GM21825 (cell line): ENCODE data around the gene RBMS1.
A peak's percentile ranks its signal among the peaks of the same experiment; 100 is the strongest.

ENCODE experiments used
- ATAC-seq: cut with Tn5 transposase; IDR thresholded peaks from one replicate; pipeline ENCODE4 v1.9.1; 2021; ENCODE audit warnings: mild to moderate bottlenecking, moderate library complexity; ENCODE audit not compliant: unreplicated experiment

Gene RBMS1

DNA sequence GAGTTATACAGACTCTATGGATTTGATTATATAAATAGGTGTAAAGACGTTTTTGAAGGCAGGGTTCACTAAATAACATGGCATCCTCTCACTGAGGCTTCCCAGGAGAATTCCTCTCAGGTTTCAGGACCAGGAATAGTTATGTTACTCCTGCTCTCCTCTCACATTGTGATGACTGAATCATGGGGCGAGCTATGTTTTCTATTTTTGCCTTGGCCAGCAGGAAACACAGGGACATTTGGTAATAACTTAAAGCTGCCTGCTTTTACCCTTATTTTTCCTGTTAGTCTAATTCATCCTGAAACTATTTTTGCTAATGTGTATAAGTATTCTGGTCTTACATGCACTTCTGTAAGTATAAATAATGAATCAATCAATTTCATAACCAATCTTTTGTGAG, 178.3 kb downstream of the RBMS1 start:
- ATAC-seq = no peak

DNA sequence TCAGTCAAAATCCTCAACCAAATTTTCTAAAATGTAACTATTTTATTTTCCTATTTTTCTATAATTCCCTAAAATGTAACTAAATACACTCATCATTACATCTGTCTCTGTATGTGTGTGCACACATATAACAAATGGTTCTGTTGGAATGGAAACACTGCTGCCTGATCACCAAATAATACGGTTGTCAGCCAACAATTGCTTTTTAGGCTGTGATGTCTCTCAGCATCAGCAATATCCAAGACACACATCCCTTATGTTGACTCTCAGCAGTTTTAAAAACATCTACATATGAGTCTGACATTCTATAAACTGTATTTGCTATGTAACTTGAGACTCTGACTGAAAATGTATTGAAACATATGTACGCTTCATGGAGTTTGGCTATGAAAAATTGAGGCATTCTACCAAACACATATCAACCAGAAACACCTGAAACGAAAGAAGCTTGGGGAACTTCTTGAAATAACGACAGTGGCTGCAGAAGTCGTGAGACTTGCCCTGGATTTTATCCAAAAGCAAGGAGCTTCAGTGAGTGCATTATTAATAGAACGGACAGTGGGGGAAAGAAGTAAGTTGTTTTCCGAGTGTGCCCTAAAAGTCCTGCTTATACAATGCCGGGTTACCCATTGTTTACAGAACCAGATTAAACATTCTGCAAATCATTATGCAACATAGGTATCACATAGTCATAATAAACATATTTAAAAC, 183.3 kb downstream of the RBMS1 start:
- ATAC-seq = no peak

DNA sequence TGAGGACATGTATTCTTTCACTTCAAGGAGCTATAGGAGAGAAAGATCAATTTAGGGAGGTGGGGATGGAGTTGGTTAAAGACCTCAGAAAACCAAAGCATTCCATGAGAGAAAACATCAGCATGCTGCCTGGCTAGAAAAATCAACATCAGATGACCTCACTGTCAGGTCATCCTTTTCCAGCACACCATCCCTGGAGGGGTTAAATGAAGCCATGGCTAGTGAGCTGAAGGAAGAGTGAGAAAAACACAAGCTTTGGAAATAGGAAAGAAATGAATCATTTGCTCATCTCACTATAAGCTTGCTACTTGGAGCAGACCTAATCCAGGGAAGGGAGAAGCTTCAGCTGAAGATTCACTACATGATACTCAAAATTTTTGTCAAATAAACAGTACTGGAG, 184.0 kb downstream of the RBMS1 start:
- ATAC-seq = no peak

DNA sequence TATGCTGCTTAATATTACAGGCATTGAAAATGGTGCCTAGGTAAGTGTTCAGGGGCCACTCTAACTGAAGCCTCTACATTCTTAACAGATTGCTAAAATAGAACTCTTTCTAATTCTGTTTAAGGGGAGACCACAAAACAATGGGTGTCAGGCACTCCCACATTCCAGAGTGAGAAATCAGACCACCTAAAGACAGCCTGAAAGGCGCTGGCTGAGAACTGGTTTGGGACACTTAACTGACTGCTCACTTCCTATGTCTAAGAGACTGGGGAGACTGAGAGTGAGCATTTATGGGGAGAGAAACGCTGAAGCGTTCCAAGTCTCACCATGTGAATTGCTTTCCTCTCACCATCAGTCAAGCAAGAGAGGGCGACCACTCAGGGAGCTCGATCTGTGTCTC, 184.7 kb downstream of the RBMS1 start:
- no peak for ATAC-seq

DNA sequence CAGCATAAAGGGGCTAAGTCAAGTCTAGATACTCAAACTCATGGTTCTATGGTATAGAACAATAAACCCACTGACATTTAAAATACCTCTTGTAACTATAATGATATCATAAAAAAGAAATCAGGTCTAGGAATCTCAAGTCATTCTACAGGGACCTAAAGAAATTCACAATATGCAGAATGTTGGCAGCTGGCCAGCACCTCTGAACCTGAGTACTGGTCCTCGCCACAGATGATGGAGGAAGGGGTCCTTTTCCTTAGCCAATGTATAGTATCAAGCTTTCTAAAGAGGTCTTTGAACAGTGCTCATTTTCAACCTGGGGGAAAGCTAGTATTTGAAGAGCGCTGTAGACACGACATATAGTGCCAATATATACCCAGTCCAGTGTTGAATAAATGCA, 185.1 kb downstream of the RBMS1 start:
- no peak for ATAC-seq

DNA sequence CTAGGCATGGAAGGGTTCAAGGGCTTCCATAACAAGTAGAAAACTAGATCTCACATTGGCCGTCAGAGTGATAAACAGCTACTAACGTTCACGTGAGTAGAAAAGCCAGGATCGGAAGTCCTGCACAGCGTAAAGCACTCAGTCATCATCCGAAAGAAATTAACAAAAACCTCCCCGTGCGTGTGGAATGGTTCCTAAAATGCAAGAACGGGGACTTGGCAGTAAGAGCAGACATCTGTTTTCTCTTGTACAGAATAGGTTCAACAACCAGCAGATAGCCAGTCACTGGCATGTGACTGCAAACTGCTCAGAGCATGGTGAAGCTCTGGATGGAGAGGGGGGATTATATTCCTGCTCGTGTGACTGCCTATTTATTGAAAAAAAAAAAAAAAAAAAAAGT, 186.6 kb downstream of the RBMS1 start:
- ATAC-seq = no peak

DNA sequence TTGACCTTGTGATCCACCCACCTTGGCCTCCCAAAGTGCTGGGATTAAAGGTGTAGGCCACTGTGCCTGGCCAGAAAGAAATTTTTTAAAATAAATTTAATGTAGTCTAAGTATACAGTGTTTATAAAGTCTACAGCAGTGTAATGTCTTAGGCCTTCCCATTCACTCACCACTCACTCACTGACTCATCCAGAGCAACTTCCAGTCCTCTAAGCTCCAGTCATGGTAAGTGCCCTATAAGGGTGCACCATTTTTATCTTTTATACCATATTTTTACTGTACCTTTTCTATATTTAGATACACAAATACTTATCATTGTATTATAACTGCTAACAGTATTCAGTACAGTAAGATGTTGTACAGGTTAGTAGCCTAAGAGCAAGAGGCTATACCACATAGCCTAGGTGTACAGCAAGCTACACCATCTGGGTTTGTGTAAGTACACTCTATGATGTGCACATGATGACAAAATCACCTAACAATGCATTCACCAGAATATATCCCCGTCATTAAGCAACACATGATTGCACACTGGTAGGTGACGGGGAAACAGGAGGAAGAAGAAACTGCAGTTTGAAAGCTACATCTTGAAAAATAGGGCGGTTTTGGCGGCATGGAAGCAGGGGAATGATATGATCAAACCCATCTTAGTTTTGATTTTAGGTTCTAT, 188.4 kb downstream of the RBMS1 start:
- ATAC-seq = no peak

DNA sequence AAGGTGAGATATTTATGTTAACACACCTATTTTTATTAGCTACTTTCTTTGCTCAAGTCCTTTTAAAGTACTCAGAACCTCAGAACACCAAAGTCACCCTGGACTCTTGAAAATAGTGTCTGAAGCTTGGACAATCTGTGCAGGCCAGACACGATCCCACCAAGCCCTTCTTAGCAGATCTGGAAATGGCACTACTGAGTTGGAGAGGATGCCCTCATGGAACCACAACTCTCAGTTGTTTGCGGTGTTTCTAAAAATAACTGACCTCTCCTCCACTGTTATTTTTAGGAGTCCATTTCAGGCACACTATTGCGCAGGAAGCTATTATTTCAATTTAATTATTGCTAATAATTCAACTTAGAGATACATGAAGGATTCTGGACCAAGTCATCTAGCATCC, 190.1 kb downstream of the RBMS1 start:
- ATAC-seq = no peak

DNA sequence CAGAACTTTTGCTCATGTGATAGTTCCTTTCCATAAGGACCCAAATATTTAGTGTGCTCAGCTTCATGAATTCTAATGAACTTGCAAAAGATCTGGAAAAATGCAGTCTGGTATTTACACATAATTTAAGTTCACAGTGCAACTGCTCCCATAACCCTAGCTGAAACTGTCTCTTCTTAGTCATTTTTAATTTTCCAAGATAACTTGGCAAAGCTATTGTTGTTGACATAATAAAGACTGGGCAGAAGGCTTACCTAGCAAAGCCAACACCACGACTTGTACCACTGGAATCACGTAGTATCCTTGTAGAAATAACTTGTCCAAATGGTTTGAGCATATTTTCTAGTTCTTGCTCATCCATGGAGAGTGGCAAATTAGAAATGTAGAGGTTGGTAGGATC, 190.5 kb downstream of the RBMS1 start:
- ATAC-seq = no peak

DNA sequence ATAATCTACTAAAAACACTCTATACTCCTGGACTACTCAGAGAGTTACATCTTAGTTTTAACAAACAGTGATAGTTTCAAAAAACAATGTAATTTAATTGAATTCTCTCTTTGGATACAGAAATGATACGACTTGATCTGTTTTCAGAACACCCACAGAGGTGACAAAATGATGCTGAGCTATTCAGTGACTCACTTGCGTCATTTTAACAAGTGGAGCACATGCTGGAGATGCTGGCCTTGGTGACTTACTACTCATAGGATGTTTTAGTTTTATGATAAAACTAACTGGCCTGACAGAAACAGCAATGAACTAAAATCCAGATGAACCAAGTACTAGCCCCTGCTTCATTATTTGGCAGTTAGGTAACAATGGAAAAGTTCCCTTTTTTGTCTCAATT, 192.2 kb downstream of the RBMS1 start:
- no peak for ATAC-seq

DNA sequence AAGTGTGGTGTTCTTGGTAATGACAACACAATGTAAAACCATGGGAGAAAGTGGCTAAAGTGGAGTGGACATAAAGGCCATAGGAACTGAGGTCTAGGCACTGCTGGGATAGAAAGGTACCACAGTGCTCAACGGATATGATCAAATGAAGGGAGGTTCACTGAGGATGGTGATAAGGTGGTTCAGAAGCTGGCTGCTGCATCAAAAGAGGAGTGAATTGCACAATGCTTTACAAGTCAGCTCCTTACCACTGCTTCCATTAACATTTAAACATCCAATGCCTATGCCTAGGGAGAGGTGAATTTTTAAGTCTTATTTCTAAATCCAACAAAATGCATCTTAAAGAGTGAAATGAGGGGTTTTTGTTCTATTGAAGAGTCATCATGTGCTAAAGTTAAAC, 193.4 kb downstream of the RBMS1 start:
- ATAC-seq = no peak

DNA sequence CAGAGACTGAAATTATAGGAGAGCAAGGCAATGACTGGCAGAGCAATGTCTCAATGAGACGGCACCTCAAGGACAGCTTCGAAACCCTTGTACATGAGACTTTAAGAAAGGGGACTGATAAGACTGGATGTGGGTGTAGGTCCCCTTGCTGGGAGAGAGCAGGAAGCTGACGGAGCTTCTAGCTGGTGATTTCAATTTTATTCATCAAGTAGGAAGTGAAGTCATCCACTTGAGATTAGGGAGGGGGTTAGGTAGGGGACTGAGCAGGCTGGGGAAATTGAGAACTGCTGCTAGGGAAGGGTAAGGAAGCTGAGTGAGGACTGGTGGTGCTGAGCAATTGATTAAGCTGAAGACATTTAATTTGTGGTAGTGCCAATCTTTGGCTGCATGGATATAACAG, 194.1 kb downstream of the RBMS1 start:
- no peak for ATAC-seq

DNA sequence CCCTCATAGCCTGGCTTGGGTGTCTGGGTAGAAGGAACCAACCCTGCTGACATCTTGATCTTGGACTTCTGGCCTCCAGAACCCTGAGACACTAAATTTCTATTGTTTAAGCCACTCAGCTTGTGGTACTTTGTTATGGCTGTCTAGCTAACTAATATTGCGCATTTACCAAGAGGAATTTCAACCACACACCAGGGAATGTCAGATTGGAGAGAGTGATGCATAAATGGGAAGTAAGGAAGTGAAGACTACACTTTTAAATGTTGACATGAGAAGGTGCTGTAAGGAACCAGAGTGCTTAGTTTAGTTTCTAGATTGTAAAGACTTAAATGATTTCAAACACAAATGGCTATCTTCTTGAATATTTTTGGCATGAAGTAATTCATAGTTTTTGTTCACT, 194.6 kb downstream of the RBMS1 start:
- no peak for ATAC-seq

DNA sequence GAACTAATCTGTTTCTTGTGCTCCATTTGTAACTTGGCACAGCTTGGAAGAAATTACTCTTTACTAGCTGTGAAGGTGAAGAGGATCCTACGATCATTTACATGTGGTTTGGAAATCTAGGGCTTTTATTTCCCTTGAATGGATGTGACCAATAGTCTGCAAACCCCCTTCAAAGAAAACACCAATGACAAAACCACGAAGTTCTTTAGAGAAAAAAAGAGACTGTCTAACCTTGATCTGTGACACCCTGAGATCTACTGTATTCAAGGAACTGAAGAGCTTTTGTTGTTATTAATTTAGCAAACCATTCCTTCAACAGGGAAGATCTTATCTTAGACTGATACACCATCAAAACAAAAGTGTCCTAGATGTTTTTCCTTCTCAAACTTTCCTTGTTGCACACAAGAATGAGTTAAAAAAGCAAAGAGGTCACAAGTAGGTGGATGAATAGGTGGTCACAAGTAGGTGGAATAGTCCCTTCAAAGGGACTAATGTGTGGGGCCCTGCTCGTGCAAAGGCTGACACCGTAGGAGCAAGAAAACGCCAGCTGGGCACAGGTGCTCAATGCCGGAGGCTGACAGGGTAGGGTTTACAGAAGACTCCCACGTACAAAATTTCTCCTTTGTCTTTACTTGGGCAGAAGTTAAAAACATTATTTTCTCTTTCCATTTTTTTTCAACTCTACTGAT, 197.9 kb downstream of the RBMS1 start:
- ATAC-seq = no peak

DNA sequence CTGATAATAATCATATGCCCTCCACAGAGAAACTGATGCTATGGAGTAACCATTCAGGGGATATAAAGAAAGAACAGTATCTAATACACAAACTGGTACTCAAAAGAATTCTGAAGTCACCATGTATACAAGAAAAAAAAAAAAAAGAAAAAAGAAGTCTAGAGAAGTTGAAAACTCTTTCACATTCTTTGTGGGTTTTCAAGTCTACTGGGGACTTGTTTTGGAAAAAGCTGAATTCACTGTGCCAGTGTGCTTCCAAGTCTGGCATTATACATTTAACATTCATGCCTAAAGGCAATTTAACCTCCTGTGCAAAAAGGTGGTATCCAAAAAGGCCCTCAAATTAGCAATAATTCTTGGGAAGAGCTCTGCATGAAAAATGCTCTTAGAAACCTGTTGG, 198.7 kb downstream of the RBMS1 start:
- no peak for ATAC-seq

DNA sequence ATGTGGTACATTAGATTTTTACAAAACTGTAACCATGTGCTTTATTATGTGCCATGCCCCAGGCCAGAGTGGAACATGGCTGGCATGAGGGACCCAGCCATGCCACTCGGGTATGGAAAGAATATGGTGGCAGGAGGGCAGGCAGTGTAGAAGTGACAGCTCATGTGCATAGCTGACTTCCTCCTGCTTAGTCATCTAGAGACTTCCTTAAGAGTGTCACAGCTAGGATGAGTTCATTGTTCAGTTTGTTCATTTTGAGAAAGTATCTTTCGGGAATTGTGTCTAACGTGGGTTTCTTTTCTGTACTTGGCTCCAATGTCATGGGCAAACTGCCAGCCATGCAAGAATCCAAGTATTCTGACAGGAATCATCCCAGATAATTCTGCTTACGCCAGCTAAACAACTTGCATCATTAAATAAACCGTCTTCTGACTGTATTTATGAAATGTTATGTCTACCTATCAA, 199.2 kb downstream of the RBMS1 start:
- peak; percentile 58 for ATAC-seq

DNA sequence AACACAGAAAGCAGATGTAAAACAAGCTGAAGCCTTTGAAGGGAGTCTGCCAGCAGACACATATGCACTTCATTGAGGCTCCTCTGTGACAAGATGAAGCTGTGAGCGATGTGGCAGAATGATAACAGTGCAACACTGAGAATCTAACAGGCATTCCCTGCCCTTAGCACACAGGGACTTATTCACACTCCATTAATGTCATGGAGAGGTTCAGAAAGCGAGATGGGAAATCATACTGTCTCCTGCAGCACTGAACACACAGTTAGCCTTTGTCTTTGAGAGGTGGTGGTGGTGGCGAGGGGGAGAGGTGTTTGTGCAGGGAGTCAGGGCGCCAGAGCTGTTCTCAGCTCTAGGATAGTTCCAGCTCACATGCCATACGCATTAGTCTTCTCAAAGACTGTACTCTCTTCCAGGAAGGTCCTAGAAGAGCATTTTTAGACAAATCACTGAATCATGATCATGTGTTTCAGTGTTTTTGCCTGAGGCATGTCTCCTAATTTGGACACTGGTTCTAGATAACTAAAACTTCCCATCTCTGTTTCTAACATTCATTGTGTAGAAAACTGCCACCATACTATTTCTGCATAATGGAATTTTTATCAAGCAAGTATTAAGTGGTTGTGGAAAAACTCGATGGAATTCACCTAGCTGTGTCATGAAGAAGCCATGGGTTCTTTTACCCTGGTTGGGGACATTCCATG, 200.1 kb downstream of the RBMS1 start:
- no peak for ATAC-seq

DNA sequence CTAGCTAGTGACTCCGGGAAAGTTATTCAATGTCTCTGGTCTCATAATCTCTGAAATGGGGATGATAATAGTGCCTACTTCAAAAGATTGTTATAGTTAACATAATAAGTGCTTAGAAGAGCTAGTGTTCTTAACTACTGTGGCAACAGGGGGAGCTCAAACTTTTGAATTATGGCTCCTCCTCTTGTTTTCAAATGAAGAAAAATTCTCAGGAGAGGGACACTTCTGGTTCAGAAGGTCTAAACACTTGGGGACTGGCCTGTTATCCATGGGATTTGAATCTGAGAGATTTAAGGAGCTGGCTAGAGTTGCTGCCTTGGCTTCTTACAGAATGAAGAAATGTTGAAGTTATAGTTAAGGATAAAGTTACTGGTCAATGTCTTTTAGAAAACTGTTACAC, 201.4 kb downstream of the RBMS1 start:
- no peak for ATAC-seq

DNA sequence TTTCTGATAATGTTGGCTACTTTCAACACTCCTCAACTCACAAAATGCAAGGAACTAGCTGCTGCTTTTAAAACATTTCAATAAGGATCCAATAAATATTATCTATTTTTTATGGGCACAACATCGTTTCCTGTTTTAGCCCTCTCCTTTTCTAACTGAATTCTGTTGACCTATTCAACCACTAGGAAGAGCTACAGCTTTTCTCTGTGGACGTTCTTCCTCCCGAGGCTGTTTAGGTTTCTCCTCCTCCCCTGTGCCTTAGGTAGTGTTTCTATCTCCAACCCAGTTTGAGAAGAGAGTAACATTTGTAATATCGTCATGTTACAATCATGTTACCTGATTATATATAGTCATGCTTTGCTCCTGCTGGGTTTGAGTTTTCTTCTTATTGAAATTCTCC, 202.2 kb downstream of the RBMS1 start:
- ATAC-seq = no peak

DNA sequence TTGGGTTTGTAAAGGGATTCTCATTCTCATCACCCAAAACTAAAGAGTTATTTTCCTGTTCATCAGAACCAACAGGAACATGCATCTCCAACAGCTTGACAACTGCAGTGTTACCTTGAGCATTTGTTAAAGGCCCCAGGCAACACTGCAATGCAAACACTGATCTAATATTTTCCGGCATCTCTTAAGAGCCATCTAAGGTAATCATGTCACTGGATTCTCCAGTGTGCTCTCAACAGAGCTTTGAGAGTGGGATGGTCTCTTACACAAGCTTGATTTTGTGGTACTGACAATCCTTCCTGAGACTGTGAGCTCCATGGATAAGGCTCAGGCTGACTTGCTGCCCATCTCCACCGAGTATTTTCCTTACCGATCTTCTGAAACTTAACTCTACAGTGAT, 203.0 kb downstream of the RBMS1 start:
- no peak for ATAC-seq

DNA sequence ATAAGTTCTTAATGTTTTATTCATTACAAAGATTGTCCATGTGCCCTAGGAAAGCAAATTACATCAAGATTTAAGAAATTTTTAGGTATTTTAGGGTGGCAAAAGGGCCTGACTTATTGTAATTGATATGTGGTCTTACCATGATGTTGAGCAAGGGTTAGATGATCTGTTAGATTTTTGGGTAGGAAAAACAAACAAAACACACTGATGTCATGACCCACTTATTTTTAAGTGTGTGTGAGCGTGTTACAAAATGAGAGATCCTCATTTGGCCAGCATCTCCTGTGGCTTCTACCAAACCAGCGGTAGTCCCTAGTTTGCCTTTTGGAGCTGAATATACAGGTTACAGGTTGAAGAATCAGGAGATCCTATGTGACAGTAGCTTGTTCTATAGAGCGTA, 203.8 kb downstream of the RBMS1 start:
- ATAC-seq = no peak

DNA sequence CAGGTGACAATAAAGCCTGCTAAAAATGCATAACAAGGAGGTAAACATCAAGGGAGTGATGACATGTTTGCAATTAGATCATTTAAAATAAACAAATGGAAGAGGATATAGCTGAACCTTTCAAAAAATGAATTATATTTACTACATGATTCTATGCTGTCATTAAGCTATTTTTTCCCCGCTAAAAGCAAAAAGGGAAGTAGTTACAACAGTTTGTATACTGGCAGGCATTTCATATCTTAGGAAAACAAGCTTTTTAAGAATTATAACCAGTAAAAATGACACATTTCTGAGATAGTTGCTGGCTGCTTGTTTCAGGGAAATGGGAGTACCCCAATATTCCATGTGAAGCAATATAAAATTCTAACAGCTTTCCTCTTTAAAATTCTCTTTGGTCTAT, 204.5 kb downstream of the RBMS1 start:
- ATAC-seq = no peak
